Measurements from ENCODE around the gene SCARF2. TPM values are rescaled to one million over a fixed set of nuclear protein-coding genes. Genes with fewer than 3 reads are reported as not detected.
"Not testable (repeated sequence)": the region's sequence is repeated elsewhere in the genome, so short reads cannot be mapped to it uniquely, and the experiment has no call there.

Gene SCARF2
- total RNA-seq, 1 experiment from 2014 or later = 7.7 TPM

- no peak for DNase-seq (ENCODE audit: low spot score)
These were observed 25.9 kb upstream of the SCARF2 start for GRCh38 chr22:20463324-20464095.

DNA sequence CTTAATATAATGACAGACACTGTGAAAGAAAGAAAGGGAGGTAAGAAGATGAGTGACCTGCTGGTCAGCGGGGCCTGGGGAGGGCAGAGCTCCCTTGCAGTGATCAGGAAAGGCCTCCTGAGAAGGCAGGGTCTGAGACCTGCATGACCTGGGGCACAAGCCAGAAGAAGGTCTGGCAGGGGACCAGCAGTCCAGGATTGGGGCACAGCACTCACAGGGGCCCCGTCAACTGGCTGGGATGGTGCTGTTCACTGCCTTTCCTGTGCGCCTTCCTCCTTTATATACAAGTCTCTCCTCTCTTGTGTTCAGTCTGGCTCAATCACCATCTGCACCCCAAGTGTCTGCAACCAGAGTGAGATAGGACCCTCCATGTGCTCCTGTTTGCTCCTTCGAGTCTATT is 22.2 kb upstream of the SCARF2 start:
- no peak for DNase-seq (ENCODE audit: low spot score)

- DNase-seq (ENCODE audit: low spot score) = no peak
These were observed 21.5 kb upstream of the SCARF2 start for GRCh38 chr22:20459152-20459542.

DNA sequence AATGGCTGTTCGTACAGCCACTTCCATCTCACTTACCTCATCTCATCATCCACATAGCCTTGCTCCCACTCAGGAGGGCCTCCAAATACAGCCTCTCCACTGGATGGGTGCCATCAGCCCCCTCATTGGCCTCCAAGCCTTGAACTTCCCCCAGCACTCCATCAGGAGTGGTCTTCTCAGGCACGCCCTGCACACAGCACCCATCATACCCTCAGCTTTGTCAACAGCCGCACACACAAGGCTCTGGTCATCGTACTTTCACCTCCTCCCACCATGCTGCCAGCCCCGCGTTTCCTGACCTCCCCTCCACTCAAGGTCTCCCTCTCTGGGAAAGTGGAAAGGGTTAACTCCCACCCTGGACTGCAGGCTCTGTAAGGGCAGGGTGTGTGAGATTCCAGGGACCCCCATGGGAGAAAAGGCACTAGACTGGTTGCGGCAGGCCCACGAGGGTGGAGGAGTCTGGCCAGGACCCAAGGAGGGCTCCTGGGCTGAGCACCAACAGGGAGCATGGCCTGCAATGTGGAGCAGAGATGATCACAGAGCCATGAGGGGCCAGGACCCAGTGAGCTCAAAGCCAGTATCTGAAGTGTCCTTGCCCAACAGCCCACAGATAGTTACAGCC is 21.0 kb upstream of the SCARF2 start:
- DNase-seq (ENCODE audit: low spot score) = no peak

- DNase-seq (ENCODE audit: low spot score) = no peak
These were observed 20.0 kb upstream of the SCARF2 start for GRCh38 chr22:20457506-20458240.

GRCh38 chr22:20456722-20457076 is 19.1 kb upstream of the SCARF2 start:
- no peak for DNase-seq (ENCODE audit: low spot score)

DNA sequence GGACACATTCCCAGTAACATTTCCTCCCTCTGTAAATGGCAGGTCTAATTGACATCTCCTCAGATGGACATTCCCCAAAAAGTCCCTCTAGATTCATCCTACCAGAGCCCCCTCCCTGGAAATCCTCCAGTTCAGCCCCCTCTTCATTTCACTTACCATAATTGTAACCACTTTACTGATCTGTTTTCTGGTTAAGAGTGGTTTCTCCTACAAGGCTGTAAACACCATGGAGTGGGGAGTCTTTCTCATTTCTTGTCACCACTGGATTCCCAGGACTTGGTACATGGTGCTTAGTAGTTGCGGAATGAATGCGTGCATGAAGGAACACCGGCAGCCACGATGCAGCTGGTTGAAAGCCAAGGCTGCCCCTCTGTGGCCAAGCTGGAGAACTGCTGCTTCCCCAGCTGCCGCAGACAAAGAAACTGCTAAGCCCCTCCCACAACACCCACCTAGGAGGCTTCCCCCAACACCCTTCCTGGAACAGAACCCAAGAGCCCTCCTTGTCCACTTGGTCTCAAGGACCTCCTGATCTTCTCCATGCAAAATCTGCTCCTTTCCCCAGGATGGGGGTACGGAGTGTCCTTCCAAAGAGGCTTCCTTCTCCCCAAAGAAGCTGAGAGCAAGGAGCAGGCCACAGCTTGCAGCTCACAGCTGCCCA is 18.6 kb upstream of the SCARF2 start:
- peak; percentile 65 for DNase-seq (ENCODE audit: low spot score)

DNA sequence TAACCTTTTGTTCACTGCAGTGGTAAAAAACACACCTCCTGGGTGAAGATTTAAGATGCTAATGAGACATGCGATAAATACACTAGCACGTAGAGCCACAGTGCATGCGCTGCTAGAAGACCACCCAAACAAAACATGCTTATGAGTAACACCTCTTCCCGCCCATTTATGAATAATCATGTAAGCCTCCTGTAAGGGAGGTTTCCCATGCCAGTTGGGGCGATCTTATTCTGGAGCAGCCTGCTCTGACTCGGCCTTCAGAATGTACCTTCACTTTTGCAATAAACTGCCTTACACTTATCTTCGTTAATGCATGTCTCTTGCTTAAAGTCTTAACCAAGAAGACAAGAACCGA is 18.1 kb upstream of the SCARF2 start:
- DNase-seq (ENCODE audit: low spot score) = no peak

- DNase-seq (ENCODE audit: low spot score) = no peak
These were observed 15.6 kb upstream of the SCARF2 start for GRCh38 chr22:20453222-20453621.

GRCh38 chr22:20451920-20452319 is 14.3 kb upstream of the SCARF2 start:
- no peak for DNase-seq (ENCODE audit: low spot score)

- DNase-seq (ENCODE audit: low spot score) = not testable (repeated sequence)
These were observed 13.6 kb upstream of the SCARF2 start for GRCh38 chr22:20451129-20451778.

- no peak for DNase-seq (ENCODE audit: low spot score)
These were observed 12.9 kb upstream of the SCARF2 start for GRCh38 chr22:20450551-20450906.

DNA sequence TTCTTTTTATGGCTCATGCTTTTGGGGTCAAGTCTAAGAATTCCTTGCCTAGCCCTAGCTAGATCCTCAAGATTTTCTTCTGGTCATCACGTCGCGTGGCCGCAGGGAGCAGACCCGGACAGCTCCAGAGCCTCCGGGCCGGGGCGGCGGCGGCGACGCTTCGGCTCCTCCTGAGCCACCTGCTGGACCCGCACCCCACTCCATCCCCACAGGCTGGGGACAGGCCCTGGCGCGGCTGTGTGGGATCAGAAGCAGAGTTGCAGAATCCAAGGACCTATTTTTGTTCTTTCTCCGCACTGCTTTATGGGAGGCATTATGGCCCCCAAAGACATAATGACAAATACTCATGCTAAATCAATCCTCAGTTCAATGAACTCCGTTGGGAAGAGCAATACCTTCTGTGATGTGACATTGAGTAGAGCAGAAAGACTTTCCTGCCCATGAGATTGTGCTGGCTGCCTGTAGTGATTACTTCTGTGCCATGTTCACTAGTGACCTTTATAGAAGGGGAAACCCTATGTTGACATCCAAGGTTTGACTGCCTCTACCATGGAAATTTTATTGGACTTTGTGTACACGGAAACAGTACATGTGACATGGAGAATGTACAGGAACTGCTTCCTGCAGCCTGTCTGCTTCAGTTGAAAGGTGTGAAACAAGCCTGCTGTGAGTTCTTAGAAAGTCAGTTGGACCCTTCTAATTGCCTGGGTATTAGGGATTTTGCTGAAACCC is 12.4 kb upstream of the SCARF2 start:
- no peak for DNase-seq (ENCODE audit: low spot score)

GRCh38 chr22:20448630-20449029 is 11.0 kb upstream of the SCARF2 start:
- no peak for DNase-seq (ENCODE audit: low spot score)

DNA sequence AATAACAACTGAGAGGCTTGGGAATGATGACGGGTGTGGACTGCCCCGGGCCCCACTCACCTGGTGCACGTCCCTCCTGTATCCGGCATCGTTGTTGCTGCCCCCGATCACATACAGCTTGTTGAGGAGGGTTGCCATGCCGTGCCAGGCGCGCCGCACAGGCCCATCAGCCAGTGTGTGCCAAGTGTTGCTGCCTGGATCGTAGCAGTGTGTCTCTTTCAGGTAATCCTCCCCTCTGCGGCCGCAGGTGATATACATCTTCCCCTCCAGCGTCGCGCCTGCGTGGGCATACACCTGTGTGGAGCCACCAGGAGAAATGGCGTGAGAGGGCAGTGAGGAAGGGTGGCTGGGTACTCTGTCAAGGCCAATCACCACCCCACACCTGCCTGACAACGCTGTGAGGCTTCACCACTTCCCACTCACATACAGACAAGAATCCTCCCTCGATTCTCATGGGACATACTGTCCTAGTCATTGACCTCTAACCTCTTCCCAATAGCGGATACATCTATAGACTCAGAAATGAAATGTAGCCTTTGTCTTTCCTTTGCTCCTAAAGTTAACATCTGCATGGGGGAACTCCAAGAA is 8.9 kb upstream of the SCARF2 start:
- DNase-seq (ENCODE audit: low spot score) = no peak

DNA sequence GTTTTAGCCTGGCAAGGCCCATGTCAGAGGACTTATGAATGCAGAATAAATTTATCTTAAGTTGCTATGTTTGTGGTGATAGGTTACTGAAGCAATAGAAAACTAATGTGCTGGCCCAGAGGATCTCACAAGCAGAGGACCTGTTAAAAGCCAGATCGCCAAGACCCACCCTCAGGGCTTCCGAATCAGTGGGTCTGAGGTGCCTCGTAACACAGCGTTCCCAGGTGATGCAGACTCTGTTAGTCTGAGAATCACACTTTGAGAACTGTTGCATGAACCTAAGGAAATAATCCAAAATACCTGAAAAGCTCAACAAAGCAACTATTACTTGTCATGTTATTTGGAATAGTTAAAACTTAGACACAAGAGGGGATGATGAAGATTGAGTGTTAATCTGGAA is 6.7 kb upstream of the SCARF2 start:
- no peak for DNase-seq (ENCODE audit: low spot score)

DNA sequence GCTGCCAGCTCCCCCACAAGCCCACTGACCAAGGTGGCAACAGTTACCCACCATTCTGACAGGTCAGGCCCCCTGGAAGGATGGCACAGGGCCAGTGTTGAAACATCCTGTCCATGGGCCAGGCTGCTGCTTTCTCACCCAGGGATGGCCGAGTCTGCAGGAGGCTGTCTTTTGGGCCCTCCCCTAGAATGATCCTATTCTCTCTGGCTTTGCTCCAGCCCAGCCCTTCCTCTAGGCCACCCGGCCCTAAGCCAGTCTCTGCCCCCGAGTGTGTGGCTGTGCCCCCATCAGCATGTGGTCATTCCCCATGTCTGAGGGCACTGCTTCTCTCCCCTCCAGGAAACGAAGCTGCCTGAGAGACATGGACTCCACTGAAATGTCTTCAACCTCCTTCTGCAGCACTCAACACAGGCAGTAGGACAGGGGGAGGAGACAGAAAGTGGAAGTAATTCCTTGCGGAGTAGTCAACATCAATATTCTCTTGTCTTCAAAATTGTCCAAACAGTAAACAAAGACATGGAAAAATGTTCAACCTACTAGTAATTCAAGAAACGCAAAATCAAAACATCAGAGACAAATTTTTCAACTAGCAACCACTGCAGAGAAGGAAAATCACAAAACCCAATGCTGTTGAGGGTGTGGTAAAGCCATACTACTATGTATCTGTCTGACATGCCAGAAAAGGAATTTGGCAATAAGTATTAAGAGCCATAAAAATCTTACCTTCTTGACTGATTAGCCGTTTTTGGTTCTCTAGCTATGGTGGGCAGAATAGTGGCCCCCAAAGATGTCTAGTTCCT is 5.1 kb upstream of the SCARF2 start:
- DNase-seq (ENCODE audit: low spot score) = no peak

DNA sequence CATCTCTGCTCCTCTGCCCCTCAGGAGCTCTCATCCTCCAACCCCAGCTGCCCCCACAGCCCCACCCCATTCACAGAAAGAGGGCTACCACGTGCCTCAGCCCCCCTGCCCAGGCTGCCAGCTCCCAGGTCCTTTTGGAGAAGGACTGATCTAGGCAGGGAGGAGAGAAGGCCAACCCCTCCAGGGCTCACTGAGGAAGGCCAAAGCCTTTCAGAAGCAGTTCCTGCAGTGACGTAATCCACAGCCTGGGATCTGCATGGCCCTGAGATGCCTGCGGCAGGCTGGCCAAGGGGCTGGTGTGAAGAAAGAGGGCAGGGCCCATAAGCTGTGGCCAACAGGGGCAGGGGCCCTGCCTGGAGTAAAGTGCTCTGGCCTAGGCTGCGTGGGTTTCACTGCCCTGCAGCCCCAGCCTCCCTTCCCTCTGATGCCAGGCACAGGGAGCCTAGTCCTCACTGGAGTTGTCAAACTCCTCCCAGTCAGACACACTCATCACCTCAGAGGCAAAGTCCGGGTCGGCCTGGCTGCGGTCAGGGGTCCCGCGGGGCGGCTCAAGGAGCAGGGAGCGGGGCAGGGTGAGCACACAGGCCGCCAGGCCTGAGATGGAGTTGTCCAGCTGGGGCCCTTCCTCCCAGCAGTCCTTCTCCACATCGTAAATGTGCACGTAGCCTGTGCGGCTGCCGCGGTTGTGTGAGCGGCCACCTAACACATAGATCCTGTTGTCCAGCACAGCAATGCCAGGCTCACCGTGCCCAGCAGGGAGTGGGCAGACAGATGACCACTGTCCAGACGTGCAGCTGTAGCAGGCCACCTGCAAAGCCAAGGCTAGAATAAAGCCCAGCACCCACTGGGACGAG is 4.2 kb upstream of the SCARF2 start:
- DNase-seq (ENCODE audit: low spot score) = no peak
